Stimulated activated CD8-positive, alpha-beta memory T cell treated with anti-CD3 and anti-CD28 coated beads, Interleukin-15, amount 100 ng/mL, for 48 hours (primary cell): Measurements from ENCODE around the gene HCN2.
"Not testable (repeated sequence)": the region's sequence is repeated elsewhere in the genome, so short reads cannot be mapped to it uniquely, and the experiment has no call there.

ENCODE experiments used
- DNase-seq, 2 donors: peaks; one replicate each; pipeline ENCODE4 v3.0.0-alpha.2; 2020; ENCODE audit warnings: low read depth in 2 of 2

Gene HCN2

GRCh38 chr19:585146-585545 is 4.5 kb upstream of the HCN2 start:
- not testable (repeated sequence) for DNase-seq

- DNase-seq, result no peak
Measured at GRCh38 chr19:585551-586110, 4.0 kb upstream of the HCN2 start.

- peak in 1 of 2 donors; percentile 63 for DNase-seq
Measured at GRCh38 chr19:588093-588740, 1.5 kb upstream of the HCN2 start.

- no peak for DNase-seq
Measured at GRCh38 chr19:588741-589692, 664 bp upstream of the HCN2 start.

GRCh38 chr19:590396-590745 is 690 bp downstream of the HCN2 start:
- DNase-seq, result no peak

- no peak for DNase-seq
Measured at GRCh38 chr19:590750-591098, 1.0 kb downstream of the HCN2 start.

- DNase-seq, result no peak
Measured at GRCh38 chr19:591099-591958, 1.6 kb downstream of the HCN2 start.

GRCh38 chr19:592101-592500 is 2.4 kb downstream of the HCN2 start:
- no peak for DNase-seq

- DNase-seq, result no peak
Measured at GRCh38 chr19:593055-593454, 3.4 kb downstream of the HCN2 start.

GRCh38 chr19:593505-593904 is 3.8 kb downstream of the HCN2 start:
- no peak for DNase-seq

- DNase-seq, result no peak
Measured at GRCh38 chr19:594265-594870, 4.7 kb downstream of the HCN2 start.

- no peak for DNase-seq
Measured at GRCh38 chr19:595326-596262, 5.9 kb downstream of the HCN2 start.

GRCh38 chr19:596263-596655 is 6.6 kb downstream of the HCN2 start:
- no peak for DNase-seq

GRCh38 chr19:597406-598315 is 8.0 kb downstream of the HCN2 start:
- no peak for DNase-seq

GRCh38 chr19:601310-601709 is 11.6 kb downstream of the HCN2 start:
- no peak for DNase-seq

GRCh38 chr19:601790-602189 is 12.1 kb downstream of the HCN2 start:
- no peak for DNase-seq

GRCh38 chr19:602391-603301 is 13.0 kb downstream of the HCN2 start:
- DNase-seq, result no peak

- DNase-seq, result not testable (repeated sequence)
Measured at GRCh38 chr19:603302-603639, 13.6 kb downstream of the HCN2 start.
